OCI-LY1 (cell line): Measurements from ENCODE around the gene OR4C6.

ENCODE experiments used
- CTCF ChIP-seq: fragments of 200-600 bp; sonication (generic), shearing (Covaris generic); IDR thresholded peaks from 2 replicates; pipeline ENCODE4 v1.5.1; 2017; ENCODE audit warnings: mild to moderate bottlenecking, antibody characterized with exemption, low read length, moderate library complexity, mixed read lengths
- EZH2 ChIP-seq: fragments of 200-600 bp; sonication (generic), shearing (Covaris generic); IDR thresholded peaks from 2 replicates; pipeline ENCODE4 v1.8.0; 2017; ENCODE audit warnings: borderline replicate concordance, mixed run types, mild to moderate bottlenecking, antibody characterized with exemption, low read length, moderate library complexity, mixed read lengths

- TF ChIP-seq CTCF (no peak), EZH2 (no peak)
Measured at GRCh38 chr11:55652560-55652959, 9.4 kb upstream of the OR4C6 start.
